HG03575 (cell line): ENCODE data around the gene UTP4.
"Not testable (repeated sequence)": the region's sequence is repeated elsewhere in the genome, so short reads cannot be mapped to it uniquely, and the experiment has no call there.

Experiments used
- ATAC-seq: cut with Tn5 transposase; IDR thresholded peaks from one replicate; pipeline ENCODE4 v1.9.1; 2021; ENCODE audit not compliant: unreplicated experiment, insufficient number of reproducible peaks, low FRiP score; ENCODE audit errors: extremely low read depth

The UTP4 gene

GRCh38 chr16:69126221-69126620 lies 6.2 kb upstream of the UTP4 start:
- ATAC-seq = no peak

DNA sequence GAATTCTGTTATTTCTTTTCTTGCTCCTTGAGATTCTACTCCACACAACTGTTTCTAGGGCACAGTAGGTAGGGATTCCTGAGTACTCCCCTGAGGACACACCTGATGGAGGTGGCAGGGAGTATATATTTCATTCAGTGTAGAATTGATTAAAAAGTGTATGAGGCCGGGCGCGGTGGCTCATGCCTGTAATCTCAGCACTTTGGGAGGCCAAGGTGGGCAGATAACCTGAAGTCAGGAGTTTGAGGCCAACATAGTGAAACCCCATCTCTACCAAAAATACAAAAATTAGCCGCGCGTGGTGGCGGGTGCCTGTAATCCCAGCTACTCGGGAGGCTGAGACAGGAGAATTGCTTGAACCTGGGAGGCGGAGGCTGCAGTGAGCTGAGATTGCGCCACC lies 5.6 kb upstream of the UTP4 start:
- ATAC-seq = not testable (repeated sequence)

DNA sequence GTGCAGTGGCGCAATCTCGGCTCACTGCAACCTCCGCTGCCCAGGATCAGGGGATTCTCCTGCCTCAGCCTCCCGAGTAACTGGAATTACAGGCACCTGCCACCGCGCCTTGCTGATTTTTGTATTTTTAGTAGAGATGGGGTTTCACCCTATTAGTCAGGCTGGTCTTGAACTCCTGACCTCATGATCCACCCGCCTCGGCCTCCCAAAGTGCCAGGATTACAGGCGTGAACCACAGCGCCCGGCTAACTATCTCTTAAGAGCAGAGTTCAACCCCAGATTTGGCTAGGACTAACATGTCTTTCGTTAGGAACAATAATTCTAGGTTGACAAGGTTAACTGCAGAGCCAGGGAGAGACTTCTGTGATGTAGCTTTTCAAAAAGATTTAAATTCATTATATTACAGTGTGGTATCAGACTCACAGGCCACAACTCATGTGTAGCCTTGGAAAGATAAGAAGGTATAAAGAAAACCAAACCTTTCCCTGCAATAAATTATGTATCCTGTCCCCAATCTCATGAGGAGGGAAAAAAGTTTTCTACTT lies 4.4 kb upstream of the UTP4 start:
- ATAC-seq = no peak

DNA sequence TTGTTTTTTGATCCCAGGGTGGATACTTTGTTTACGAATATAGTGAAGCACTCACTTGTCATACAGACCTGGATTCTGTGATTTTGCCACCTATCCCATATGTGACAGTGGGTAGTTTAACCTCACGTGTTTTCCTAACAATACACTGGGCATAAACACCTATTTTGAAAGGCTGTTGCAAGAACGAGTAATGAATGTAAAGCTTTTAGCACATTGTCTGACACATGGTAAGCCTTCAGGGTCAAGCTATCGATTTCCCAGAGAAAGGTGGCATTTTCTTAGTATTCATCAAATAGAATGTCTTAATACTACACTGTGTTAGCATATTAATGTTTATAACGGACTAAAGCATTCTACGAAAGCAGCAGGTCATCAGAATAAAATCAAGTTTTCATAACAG lies 2.0 kb upstream of the UTP4 start:
- no peak for ATAC-seq

DNA sequence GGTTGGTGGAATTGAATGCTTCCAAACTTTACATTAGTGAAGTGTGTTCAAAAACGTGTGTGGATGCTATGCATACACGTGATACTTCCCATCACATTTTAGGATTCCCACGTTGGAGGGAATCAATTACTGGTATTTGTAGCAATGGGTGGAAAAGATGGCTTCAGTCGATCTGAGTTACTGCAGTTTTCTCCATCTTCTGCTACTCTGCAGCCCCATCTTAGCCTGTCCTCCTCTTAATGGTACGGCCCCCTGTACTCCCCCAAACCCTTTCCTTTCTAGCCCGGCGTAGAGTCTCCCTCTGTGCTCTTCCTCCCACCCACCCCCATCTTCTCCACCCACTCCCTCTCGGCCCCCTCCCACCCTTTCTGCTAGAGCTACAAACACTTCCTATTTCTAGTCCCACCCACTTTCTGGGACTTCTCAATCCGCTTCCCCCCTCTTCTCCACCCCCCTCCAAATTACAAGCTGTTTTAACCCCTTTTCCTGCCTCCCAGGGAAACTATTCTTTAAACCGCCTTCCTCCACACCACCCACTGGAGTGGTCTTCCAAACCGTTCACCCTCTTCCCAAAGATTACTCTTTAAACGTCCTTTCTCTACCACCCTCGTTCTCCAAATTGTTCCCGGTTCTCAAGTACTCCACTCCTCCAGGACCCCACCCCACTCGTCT lies 1.1 kb upstream of the UTP4 start:
- ATAC-seq = no peak

DNA sequence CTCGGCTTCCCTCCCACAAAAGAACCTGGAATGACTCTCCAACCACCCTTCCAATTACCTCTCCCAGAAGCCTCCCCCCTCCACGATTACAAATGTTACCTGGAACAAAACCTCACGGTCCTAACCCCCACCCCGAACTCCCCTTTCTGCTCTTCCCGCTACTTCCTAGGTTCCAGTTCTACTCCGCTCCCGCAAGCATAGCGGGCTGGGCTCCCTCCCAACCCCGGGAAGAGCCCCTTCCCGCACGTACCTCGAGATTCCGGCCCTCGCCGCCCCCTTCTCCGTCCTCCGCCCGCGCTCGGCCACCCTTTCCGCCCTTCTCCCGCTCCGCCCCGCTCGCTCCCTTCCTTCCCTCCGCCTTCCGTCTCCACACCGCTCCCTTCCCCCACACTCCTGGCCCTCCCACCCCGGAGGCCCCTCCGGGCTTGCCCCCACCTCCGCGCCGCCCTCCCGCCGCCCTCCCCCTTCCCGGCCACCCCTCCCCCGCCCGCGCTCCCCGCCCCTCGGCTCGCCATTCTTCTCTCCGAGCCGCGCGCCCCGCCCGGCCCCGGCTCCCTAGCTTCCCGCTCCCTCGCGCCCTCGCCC lies 518 bp upstream of the UTP4 start:
- ATAC-seq = no peak

DNA sequence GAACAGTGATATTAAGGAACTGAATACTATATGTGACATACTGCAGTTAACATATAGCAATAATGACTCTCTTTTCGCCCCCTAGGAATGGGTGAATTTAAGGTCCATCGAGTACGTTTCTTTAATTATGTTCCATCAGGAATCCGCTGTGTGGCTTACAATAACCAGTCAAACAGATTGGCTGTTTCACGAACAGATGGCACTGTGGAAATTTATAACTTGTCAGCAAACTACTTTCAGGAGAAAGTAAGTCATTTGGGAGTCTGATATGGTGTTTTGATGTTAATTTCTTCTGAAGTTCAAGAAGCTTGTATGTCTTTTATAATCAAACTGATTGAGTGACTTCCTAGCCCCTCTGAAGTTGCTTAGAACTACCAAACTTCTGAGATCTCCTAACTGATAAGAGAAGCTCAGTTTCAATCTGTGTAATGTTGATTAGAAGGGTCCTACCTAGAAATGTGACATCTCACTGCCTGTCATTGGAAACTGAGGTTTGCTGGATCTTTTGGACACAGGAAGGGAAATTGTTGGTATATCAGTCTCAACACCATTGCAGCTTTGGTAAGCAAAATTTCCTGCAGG lies 1.0 kb downstream of the UTP4 start:
- ATAC-seq = no peak

GRCh38 chr16:69138608-69139007 lies 6.2 kb downstream of the UTP4 start:
- ATAC-seq = no peak

GRCh38 chr16:69139464-69139863 lies 7.0 kb downstream of the UTP4 start:
- ATAC-seq = not testable (repeated sequence)

- ATAC-seq = no peak
These were observed 8.6 kb downstream of the UTP4 start for GRCh38 chr16:69141014-69141413.

GRCh38 chr16:69141936-69142335 lies 9.5 kb downstream of the UTP4 start:
- no peak for ATAC-seq

DNA sequence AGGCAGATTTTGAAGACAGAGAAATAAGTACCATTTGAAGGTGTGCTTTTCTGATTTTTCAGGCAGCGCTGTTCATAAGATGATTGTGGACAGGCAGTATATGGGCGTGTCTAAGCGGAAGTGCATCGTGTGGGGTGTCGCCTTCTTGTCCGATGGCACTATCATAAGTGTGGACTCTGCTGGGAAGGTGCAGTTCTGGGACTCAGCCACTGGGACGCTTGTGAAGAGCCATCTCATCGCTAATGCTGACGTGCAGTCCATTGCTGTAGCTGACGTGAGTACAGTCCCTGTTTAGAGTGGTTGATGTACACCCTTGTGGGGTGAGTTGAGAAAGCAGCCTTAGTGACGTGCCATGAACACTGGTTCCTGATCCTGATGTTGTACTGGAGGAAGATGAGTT lies 10.7 kb downstream of the UTP4 start:
- no peak for ATAC-seq

DNA sequence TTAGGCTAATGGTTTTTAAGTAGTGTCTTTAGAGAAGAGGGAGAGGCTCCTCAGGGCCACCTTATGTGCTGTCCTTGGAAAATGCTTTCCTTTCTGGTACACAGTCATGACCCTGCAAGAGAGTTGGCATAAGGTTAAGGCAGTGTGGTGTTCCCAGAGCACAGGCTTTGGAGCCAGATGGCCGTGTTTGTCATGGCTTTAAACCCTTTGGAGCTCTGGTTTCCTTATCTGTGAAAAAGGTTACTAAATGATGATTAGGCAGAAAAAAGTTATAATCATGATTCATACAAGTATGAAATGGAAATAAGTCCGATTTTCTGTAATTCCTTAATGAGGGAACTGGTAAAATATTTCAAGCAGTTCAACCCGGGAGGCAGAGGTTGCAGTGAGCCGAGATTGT lies 13.2 kb downstream of the UTP4 start:
- ATAC-seq = no peak

GRCh38 chr16:69149621-69150020 lies 17.2 kb downstream of the UTP4 start:
- not testable (repeated sequence) for ATAC-seq

- ATAC-seq = no peak
These were observed 17.9 kb downstream of the UTP4 start for GRCh38 chr16:69150146-69150865.

DNA sequence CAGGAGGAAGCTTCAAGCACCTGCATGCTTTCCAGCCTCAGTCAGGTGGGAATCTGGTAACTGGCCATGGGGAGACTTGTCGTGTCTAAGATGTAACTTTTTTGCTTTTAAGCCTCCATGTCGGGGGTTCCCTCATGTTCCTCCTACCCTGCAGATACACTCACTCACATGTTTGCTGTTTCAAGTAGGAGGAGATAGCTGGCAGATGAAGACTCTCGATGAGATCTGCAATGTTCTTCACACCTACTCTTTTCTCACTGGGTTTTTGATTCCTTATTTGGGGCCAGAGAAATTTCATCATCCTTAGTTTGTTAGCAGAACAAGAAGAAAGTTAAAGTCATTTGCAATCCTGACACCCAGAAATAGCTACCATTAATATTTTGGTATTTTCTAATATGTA lies 24.7 kb downstream of the UTP4 start:
- ATAC-seq = no peak

GRCh38 chr16:69160192-69160591 lies 27.7 kb downstream of the UTP4 start:
- ATAC-seq = no peak

GRCh38 chr16:69165584-69165983 lies 33.1 kb downstream of the UTP4 start:
- no peak for ATAC-seq

DNA sequence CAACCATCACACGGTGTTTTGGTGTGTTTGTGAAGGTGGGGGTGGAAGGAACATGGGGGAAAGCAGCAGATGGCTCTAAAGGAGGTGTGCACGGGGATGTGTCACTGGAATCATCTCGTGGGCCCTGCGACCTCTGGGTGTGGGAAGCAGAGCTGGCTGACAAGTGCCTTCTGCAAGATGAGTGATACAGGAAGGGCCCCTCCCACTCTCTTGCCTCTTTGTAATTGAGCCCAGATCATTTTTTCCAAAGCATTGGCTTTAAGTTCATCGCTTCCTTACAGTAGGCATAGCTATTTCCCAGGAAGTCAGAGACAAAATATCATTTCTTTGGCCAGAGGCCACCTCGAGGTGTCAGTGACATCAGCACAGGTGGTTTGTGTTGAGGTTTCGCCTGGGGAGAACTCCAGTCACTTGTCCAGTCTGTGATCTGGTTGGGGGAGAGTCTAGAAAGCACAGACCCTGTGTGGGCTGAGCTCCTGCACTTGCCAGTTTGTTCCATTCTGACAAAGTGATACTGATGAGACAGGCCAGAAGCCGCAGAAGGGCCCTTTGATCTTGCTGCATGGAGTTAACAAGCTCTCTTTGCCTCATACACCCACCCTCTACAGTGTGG lies 33.9 kb downstream of the UTP4 start:
- ATAC-seq = no peak
